Activated naive CD4-positive, alpha-beta T cell (primary cell): ENCODE measurements around the gene CRLF1.

ENCODE experiments used
- DNase-seq, 4 experiments: peaks; one replicate each; lab custom pipeline; 2025; lab: John Stamatoyannopoulos, UW

CRLF1 gene

DNA sequence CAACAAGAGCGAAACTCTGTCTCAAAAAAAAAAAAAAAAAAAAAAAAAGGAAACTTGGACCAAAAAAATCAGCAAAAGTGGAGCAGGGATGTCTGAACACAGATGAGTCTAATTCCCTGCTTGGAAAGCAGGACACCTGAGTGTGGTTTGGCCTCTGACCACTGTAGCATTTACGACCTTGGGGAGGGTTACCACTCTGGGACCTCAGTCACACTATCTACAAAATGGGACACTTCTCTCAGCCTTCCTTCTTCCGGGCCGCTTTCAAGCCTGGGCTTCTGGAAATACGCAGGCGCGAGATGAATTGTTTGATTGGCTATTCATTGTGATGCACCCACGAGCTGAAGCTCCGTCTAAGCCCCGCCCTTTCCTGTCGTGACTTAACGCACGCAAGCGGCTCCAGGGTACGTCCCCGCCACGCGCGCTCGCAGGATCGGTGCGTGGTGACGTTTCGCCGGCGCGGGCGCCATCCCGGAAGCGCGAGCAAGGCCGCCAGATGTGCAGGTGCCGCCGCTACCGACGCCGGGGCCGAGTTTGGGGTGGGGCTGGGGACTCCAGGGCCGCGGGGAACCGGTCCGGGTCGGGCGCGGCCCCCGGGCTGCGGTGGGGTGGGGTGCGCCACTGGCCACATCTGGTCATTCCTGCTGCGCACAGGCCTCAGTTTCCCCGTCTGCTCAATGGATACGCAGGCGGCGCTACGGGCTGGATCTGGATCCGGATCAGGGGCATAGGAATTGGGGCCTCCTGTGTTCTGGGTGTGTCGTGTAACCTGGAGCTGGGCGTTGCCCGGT is 49.0 kb downstream of the CRLF1 start, which contains the start of gene KXD1:
Gene KXD1 (plus strand): TSS at position 460 of the 791 bp plus-strand sequence. CDS start 4,187 bp downstream, outside the sequence.
- peak; percentile 85 to 95 (median 90) for DNase-seq

DNA sequence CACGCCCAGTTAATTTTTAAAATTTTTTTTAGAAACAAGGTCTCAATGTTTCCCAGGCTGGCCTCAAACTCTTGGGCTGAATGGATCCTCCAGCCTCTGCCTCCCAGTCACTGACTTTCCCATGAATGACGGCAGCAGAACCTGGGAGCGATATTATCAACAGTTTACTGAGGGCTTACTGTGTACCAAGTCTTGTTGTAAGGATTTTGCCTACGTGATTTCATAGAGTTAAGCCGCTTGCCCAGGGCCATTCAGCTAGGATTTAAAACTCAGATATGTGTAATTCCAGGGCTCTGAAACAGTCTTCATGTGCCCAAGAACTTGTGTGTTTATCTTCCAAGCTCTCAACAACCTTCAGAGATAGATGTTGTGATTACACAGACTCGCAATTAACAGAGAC is 55.0 kb downstream of the CRLF1 start:
- DNase-seq: no peak

DNA sequence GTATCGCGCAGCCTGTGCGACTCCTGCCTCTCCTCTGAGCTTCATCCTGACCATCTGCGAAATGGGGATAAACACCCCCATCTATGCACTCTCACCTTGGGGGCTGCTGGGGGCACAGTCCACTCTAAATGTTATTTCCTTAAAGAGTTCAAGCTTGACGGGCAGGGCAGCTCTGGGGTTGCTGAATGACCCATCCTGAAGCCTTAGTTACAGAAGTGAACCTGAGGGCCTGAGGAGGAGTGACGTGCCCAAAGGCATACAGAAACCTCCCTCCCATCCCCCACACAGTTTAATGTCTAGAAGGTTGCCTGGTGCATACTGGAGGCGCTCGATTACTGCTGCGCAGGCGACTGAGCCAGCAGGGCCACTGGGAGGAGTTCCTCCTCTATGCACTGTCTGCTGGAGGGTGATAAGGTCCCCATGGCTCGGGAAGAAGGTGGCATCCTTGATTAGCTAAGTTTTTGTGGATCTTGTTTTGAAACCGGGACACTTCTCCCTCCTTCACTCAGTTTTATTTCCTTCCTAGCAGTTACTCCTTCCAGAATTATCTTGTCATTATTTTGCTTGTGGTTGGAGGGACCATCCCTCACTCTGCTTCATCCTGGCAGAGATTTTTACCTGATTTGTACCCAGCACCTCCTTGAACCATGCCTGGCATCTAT is 62.7 kb downstream of the CRLF1 start:
- peak in 1 of 4 experiments; percentile 47 for DNase-seq
